ENCODE measurements around the gene NDUFAF8. TPM values are rescaled to one million over a fixed set of nuclear protein-coding genes. Genes with fewer than 3 reads are reported as not detected.

Gene NDUFAF8, protein sequence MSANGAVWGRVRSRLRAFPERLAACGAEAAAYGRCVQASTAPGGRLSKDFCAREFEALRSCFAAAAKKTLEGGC
- 98.7 to 229 TPM (median 216 TPM) in 5 replicates for total RNA-seq (2022; extraction: Qiagen RNA extraction; ENCODE audit: low read depth)

DNA sequence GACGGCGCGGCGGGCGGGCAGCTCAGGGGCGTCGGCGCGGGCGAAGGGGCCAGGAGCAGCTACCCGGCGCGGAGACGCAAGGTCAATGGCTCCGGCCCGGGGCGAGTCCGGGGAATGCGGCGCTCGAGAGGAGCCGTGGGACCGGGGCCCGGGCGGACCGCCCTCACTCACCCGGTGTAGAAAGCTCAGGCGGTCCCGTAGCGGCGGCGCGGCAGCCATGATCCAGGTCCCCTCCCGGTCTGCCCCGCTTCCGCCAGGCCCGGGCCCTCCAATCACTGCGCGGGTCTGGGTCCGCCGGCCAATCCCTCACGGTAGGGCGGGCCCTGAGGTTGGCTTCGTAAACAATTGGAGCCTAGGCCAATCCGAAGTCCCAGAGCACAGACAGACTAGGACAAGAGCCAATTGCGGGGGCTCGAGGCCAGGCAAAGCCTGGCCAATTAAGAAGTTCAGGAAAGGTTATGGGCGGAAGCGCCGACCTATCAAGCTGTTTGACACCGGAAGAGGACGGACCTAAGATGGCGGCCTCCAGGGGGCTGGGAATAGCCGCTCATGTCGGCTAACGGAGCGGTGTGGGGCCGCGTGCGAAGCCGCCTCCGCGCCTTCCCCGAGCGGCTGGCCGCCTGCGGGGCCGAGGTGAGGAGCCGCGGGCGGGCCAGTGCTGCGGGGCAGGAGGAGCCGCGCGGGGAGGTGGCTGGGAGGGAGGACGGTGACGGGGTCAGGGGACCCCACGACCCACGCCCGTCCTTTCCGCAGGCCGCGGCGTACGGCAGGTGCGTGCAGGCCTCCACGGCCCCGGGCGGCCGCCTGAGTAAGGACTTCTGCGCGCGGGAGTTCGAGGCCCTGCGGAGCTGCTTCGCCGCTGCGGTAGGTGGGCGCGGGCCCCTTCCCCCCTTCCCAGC, at the start of gene NDUFAF8, which contains the start of gene TEPSIN:
NDUFAF8 (plus strand) TSS at position 504 of the 899 bp plus-strand sequence; CDS start at position 550, 46 bp downstream.
TEPSIN (minus strand) TSS at position 241 of the 899 bp plus-strand sequence; CDS start at position 219, 22 bp downstream.

DNA sequence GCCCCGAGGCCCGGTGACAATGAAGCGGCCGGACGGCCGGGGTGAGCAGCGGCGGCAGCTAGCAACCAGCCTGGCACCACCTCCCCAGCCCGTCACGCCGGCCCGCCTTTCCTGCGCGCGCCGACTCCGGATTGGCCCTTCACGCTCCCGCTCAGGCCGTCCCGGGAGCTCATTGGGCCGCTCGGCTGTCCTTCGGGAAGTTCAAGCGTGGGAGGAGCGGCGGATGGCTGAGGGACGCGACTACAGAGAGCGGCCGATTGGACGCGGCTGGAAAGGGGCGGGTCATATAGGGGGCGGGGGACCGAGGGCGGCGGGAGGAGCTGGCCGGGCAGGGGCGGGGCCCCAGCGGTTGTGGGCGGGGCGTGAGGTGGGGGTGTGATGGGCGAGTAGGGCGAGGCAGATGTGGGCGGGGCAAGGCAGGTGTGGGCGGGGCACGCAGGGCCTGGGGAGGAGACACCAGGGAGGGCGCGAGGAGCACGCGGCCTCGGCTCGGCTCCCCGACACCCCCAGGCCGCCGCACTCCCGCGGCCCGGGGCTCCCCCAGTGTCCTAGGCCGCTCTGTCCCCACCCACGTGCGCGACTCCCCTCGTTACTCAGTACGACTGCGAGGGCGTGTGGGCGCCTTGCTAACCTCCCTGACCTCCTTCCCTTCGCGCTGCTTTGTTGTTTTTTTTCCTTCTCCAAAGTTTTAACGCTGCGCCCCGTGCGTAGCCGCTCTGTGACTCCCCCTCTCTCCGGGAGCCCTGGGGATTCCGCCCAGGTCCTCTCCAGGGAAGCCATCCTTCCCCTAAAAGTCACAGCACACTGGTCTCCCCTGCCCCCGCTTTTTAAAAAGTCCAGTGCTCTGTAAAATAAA, 16.0 kb upstream of the NDUFAF8 start, which contains the start of gene CEP131:
CEP131 (minus strand) TSS at position 60 of the 856 bp plus-strand sequence. CDS start 2,909 bp downstream, outside the sequence.

Other genes with a start within 250 kb of the NDUFAF8 start
- 27.3 to 36.4 TPM (median 32.0 TPM) in 5 replicates for gene CHMP6, start 247.5 kb upstream of the NDUFAF8 start, total RNA-seq (2022; extraction: Qiagen RNA extraction; ENCODE audit: low read depth)
- gene BAIAP2, start 204.2 kb upstream of the NDUFAF8 start, total RNA-seq (2022; extraction: Qiagen RNA extraction; ENCODE audit: low read depth) = 49.6 to 71.3 TPM (median 61.7 TPM) in 5 replicates
- gene PVALEF, start 73.8 kb upstream of the NDUFAF8 start, total RNA-seq (2022; extraction: Qiagen RNA extraction; ENCODE audit: low read depth) = not detected in 5 replicates
- gene AATK, start 73.1 kb upstream of the NDUFAF8 start, total RNA-seq (2022; extraction: Qiagen RNA extraction; ENCODE audit: low read depth) = 0.23 to 0.52 TPM (median 0.43 TPM) in 5 replicates
- 6.3 to 9.6 TPM (median 7.9 TPM) in 5 replicates for gene CEP131, start 16.4 kb upstream of the NDUFAF8 start, total RNA-seq (2022; extraction: Qiagen RNA extraction; ENCODE audit: low read depth)
- 18.0 to 33.4 TPM (median 28.4 TPM) in 5 replicates for gene TEPSIN, start 263 bp upstream of the NDUFAF8 start, total RNA-seq (2022; extraction: Qiagen RNA extraction; ENCODE audit: low read depth)
- 52.1 to 80.0 TPM (median 72.8 TPM) in 5 replicates for gene SLC38A10, start 56.0 kb downstream of the NDUFAF8 start, total RNA-seq (2022; extraction: Qiagen RNA extraction; ENCODE audit: low read depth)
- gene BAHCC1, start 156.1 kb downstream of the NDUFAF8 start, total RNA-seq (2022; extraction: Qiagen RNA extraction; ENCODE audit: low read depth) = 12.9 to 18.2 TPM (median 15.4 TPM) in 5 replicates

Data from A549 treated with CpdA at 1 μM for 4 hours (cell line).